Measurements from ENCODE around the gene KANSL1.

DNA sequence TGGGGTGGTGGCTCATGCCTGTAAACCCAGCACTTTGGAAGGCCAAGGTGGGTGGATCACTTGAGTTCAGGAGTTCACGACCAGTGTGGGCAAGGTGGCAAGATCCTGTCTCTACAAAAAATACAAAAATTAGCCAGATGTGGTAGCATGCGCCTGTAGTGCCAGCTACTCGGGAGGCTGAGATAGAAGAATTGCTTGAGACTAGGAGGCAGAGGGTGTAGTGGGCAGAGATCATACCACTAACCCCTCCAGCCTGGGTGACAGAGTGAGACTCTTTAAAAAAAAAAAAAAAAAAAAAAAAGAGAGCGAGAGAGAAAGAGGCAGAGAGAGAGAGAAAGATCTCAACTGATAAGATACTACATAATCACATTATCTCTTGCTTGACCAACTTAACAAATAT lies 45.9 kb downstream of the KANSL1 start:
- TF ChIP-seq MXI1 (IDR thresholded peaks at IDR 0.05; ENCODE audit: low read depth, low read length) (no peak), SMC3 (IDR thresholded peaks at IDR 0.05; ENCODE audit: low read depth, low read length) (no peak), USF1 (IDR thresholded peaks at IDR 0.05; ENCODE audit: borderline replicate concordance, low read depth) (no peak), RAD21 (IDR thresholded peaks at IDR 0.05; ENCODE audit: low read length) (no peak), JUND (IDR thresholded peaks at IDR 0.05) (no peak), NRF1 (IDR thresholded peaks at IDR 0.05; ENCODE audit: low read depth, low read length) (no peak), EZH2phosphoT487 (IDR thresholded peaks at IDR 0.05; ENCODE audit: borderline replicate concordance, low read depth) (no peak)
- TF ChIP-seq, protein P1, sequence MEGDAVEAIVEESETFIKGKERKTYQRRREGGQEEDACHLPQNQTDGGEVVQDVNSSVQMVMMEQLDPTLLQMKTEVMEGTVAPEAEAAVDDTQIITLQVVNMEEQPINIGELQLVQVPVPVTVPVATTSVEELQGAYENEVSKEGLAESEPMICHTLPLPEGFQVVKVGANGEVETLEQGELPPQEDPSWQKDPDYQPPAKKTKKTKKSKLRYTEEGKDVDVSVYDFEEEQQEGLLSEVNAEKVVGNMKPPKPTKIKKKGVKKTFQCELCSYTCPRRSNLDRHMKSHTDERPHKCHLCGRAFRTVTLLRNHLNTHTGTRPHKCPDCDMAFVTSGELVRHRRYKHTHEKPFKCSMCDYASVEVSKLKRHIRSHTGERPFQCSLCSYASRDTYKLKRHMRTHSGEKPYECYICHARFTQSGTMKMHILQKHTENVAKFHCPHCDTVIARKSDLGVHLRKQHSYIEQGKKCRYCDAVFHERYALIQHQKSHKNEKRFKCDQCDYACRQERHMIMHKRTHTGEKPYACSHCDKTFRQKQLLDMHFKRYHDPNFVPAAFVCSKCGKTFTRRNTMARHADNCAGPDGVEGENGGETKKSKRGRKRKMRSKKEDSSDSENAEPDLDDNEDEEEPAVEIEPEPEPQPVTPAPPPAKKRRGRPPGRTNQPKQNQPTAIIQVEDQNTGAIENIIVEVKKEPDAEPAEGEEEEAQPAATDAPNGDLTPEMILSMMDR (IDR thresholded peaks at IDR 0.05): no peak
- TF ChIP-seq, protein P2, sequence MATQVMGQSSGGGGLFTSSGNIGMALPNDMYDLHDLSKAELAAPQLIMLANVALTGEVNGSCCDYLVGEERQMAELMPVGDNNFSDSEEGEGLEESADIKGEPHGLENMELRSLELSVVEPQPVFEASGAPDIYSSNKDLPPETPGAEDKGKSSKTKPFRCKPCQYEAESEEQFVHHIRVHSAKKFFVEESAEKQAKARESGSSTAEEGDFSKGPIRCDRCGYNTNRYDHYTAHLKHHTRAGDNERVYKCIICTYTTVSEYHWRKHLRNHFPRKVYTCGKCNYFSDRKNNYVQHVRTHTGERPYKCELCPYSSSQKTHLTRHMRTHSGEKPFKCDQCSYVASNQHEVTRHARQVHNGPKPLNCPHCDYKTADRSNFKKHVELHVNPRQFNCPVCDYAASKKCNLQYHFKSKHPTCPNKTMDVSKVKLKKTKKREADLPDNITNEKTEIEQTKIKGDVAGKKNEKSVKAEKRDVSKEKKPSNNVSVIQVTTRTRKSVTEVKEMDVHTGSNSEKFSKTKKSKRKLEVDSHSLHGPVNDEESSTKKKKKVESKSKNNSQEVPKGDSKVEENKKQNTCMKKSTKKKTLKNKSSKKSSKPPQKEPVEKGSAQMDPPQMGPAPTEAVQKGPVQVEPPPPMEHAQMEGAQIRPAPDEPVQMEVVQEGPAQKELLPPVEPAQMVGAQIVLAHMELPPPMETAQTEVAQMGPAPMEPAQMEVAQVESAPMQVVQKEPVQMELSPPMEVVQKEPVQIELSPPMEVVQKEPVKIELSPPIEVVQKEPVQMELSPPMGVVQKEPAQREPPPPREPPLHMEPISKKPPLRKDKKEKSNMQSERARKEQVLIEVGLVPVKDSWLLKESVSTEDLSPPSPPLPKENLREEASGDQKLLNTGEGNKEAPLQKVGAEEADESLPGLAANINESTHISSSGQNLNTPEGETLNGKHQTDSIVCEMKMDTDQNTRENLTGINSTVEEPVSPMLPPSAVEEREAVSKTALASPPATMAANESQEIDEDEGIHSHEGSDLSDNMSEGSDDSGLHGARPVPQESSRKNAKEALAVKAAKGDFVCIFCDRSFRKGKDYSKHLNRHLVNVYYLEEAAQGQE (IDR thresholded peaks at IDR 0.05; ENCODE audit: low read depth, low read length): no peak
- TF ChIP-seq, protein P3, sequence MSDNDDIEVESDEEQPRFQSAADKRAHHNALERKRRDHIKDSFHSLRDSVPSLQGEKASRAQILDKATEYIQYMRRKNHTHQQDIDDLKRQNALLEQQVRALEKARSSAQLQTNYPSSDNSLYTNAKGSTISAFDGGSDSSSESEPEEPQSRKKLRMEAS (IDR thresholded peaks at IDR 0.05; ENCODE audit: low read depth): no peak
